ENCODE results near the gene RASGRP3.

DNA sequence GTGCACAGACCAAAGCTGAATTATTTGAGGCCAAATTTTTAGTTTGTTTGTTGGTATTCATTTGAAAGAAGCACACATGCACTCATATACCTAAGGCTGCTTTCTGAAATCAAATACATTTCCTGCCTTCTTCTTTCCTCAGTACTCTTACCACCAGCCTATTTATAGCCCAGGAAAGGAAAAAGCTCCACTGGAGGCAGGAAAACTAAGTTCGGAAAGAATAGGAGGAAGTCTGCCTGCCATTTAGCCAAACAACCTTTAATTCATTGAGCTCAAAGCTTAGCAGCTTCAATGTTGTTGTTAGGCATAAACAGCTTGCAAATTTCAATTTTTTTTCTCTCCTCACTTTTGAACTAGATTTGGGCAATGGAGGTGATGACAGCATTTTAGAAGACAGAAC is 40.4 kb upstream of the RASGRP3 start:
- no peak for TF ChIP-seq EZH2phosphoT487 (IDR thresholded peaks at IDR 0.05; ENCODE audit: insufficient read depth, low read depth)
- no peak for TF ChIP-seq EZH2 (IDR thresholded peaks at IDR 0.05; ENCODE audit: insufficient read depth, poor library complexity, severe bottlenecking)
